ENCODE results near the gene CCT4. TPM values are rescaled to one million over a fixed set of nuclear protein-coding genes. Genes with fewer than 3 reads are reported as not detected.

CCT4 gene
- total RNA-seq, 1 experiment from 2014 or later: 316 TPM

DNA sequence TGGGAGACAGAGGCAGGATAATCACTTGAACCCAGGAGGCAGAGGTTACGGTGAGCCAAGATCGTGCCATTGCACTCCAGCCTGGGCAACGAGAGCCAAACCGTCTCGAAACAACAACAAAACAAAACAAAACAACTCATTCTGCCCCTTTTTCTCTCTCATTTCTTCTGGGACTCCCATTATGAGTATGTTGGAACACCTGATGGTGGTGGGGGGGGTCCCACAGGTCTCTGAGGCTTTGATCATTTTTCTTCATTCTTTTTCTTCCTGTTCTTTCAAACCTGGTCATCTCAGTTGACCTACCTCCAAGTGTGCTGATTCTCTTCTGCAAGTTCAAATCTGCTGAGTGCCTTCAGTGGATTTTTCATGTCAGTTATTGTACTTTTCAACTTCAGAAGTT lies 26.4 kb downstream of the CCT4 start:
- Histone ChIP-seq H3K27me3 (ENCODE audit: insufficient read depth, low read length) (no peaks in the 10 kb centered on the region), H3K4me1 (ENCODE audit: control insufficient read depth in 1 of 2, insufficient read depth in 2 of 2, low read length in 2 of 2) (no peaks in the 10 kb centered on the region), H3K27ac (ENCODE audit: low read depth, low read length) (no peak overlapping the region), H4K20me1 (ENCODE audit: insufficient read depth) (peaks cover 2% of the 10 kb centered on the region; the same call in 1 of the 2 replicates), H3K9ac (ENCODE audit: low read length) (no peak overlapping the region), H2AFZ (ENCODE audit: low read depth, low read length, poor library complexity, severe bottlenecking) (no peak overlapping the region), H3K4me3 (replicated peaks in 1 of 2; ENCODE audit: low read depth in 1 of 2, low read length in 2 of 2) (no peak overlapping the region), H3K4me2 (ENCODE audit: low read length) (no peak overlapping the region), H3K36me3 (ENCODE audit: control insufficient read depth in 1 of 2, insufficient read depth in 2 of 2, low read length in 2 of 2) (peaks cover 0 to 3% of the 10 kb centered on the region in 2 experiments; a peak in 2 of 4 replicates), H3K79me2 (ENCODE audit: insufficient read depth, low read length) (no peaks in the 10 kb centered on the region), H3K9me3 (ENCODE audit: control insufficient read depth in 1 of 2, insufficient read depth in 1 of 2, low read depth in 1 of 2, low read length in 2 of 2) (no peaks in the 10 kb centered on the region), H3K9me2 (ENCODE audit: insufficient read depth) (no peaks in the 10 kb centered on the region)
- ChIA-PET POLR2A (no interaction called here), RAD21 (ENCODE audit: low non-redundant PET in 1 of 2, low total read pairs in 2 of 2, uncharacterized antibody in 2 of 2, unreplicated experiment in 2 of 2) (interaction anchor here in 1 of 2 experiments (0.7 kb wide), 1 partner anchor 36 kb away, joined by 3 read pairs; no protein-coding TSS in a partner anchor), CTCF (no interaction called here)
- ATAC-seq (no peak), DNase-seq (ENCODE audit: low read depth, low spot score) (no peak)
- no TSS peak for BruUV-seq (replicated peaks)
- TF ChIP-seq CTCF (IDR thresholded peaks at IDR 0.05 in 2 of 3, conservative IDR thresholded peaks at IDR 0.05 in 1 of 3; ENCODE audit: borderline replicate concordance in 1 of 3, insufficient read depth in 1 of 3, low read depth in 2 of 3, low read length in 2 of 3) (no peak), CEBPB (IDR thresholded peaks at IDR 0.05; ENCODE audit: low read depth) (no peak), SRF (IDR thresholded peaks at IDR 0.05; ENCODE audit: low read depth) (no peak), REST (IDR thresholded peaks at IDR 0.05; ENCODE audit: low read depth) (no peak), SIN3A (IDR thresholded peaks at IDR 0.05; ENCODE audit: low read depth) (no peak), YY1 (IDR thresholded peaks at IDR 0.05; ENCODE audit: extremely low read depth, insufficient replicate concordance, low read depth, low read length) (no peak), SP1 (IDR thresholded peaks at IDR 0.05; ENCODE audit: low read depth) (no peak), POLR2A (IDR thresholded peaks at IDR 0.05; ENCODE audit: borderline replicate concordance, extremely low read depth, insufficient read depth, insufficient read length) (no peak), POLR2AphosphoS5 (IDR thresholded peaks at IDR 0.05; ENCODE audit: low read depth, low read length) (no peak), EZH2phosphoT487 (IDR thresholded peaks at IDR 0.05; ENCODE audit: borderline replicate concordance) (no peak), ZFX (IDR thresholded peaks at IDR 0.05) (no peak)
- TF ChIP-seq, protein P1, sequence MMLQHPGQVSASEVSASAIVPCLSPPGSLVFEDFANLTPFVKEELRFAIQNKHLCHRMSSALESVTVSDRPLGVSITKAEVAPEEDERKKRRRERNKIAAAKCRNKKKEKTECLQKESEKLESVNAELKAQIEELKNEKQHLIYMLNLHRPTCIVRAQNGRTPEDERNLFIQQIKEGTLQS (IDR thresholded peaks at IDR 0.05): no peak
- intact Hi-C loops (cut with micrococcal nuclease): no loop called here
